Muscle layer of colon (tissue), 2 donors: ENCODE data around the gene ITIH3.

Experiments used
- H3K27ac ChIP-seq: one replicate; pipeline ENCODE4 v1.7.0; 2013; ENCODE audit warnings: low read depth, mild to moderate bottlenecking, low read length, moderate library complexity
- H3K27me3 ChIP-seq, 2 donors: one replicate each; pipeline ENCODE4 v1.7.0; 2013; ENCODE audit warnings: low read length in 2 of 2, mild to moderate bottlenecking in 2 of 2; ENCODE audit not compliant: insufficient read depth in 2 of 2, control insufficient read depth in 1 of 2
- H3K36me3 ChIP-seq: one replicate; pipeline ENCODE4 v1.7.0; 2013; ENCODE audit warnings: mild to moderate bottlenecking, low read length; ENCODE audit not compliant: insufficient read depth
- H3K4me1 ChIP-seq: one replicate; pipeline ENCODE4 v1.7.0; 2013; ENCODE audit warnings: mild to moderate bottlenecking, low read length; ENCODE audit not compliant: insufficient read depth
- H3K4me3 ChIP-seq, 2 donors: one replicate each; pipeline ENCODE4 v1.7.0; 2013; ENCODE audit warnings: low read length in 2 of 2, low read depth in 1 of 2, mild to moderate bottlenecking in 1 of 2, moderate library complexity in 1 of 2
- H3K9ac ChIP-seq: one replicate; pipeline ENCODE4 v1.7.0; 2013; ENCODE audit warnings: low read length
- H3K9me3 ChIP-seq: one replicate; pipeline ENCODE4 v1.7.0; 2013; ENCODE audit warnings: mild to moderate bottlenecking, low read length
- donor health status: abdominal sarcoma.
- donor health status: Adenocarcinoma of cecum.

ITIH3 gene

DNA sequence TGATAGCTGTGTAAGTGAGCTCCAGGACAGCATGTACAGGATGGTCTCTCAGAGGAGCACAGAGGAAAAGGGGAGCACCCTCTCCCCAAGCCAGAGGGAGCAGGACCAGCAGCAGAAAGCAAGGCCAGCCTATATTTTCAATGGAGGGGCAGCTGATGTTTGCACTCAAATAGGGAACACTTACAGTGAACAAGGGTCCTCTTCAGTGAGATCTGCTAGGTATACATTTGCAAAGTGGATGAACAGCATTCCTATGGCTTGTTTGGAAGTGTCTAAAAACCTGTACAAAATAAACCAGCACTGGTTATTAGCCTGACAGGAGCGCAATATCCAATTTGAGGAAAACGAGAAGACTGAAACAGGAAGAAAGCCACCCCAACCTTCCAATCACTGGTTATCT is 57.8 kb downstream of the ITIH3 start:
- no peaks in the 10 kb centered on the region for H3K27me3 ChIP-seq
- no peak overlapping the region for H3K27ac ChIP-seq
- H3K4me3 ChIP-seq = no peak overlapping the region
- H3K9me3 ChIP-seq = no peaks in the 10 kb centered on the region
- peaks cover 7% of the 10 kb centered on the region for H3K4me1 ChIP-seq
- no peak overlapping the region for H3K9ac ChIP-seq
- peaks cover 30% of the 10 kb centered on the region for H3K36me3 ChIP-seq

DNA sequence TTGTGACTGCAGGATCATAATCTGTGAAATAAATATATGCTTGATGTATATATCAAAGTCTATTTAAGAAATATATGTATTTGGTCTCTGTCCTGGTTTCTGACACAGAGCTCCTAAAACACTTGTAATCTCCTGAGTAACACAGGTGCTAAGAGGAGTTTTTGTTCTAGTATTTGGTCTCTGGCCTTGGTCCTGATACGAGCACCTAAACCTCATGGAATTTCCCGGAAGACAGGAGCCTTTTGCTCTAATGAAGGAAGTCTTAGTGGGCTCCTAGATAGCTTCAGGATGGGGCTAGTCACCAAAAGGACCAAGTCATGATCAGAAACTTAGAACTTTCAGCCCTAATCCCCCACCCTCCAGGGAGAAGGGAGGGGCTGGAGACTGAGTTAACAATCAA is 59.4 kb downstream of the ITIH3 start:
- no peak overlapping the region for H3K9ac ChIP-seq
- no peaks in the 10 kb centered on the region for H3K9me3 ChIP-seq
- peaks cover 11% of the 10 kb centered on the region for H3K4me1 ChIP-seq
- no peak overlapping the region for H3K27ac ChIP-seq
- no peak overlapping the region for H3K4me3 ChIP-seq
- peaks cover 30% of the 10 kb centered on the region for H3K36me3 ChIP-seq
- H3K27me3 ChIP-seq = no peaks in the 10 kb centered on the region

DNA sequence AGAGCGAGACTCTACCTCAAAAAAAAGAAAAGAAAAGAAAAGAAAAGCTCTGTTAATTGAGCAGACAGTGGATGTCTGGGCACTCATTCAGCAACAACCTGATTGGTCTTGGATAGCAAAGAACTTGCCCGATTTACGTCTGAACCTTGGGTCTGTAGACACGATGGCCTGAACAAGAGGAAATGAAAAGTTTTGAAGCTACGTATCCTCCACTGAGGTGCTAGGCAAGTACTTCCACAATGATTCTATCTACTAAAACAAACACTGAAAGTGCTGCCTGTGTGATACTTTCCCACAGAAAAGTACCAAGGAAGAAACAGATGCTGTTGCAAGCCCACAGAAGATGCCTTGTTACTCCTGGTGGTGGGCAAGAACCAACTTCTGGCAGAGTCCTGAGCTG is 62.1 kb downstream of the ITIH3 start:
- Histone ChIP-seq H3K36me3 (peaks cover 16% of the 10 kb centered on the region), H3K9me3 (no peaks in the 10 kb centered on the region), H3K4me3 (no peak overlapping the region), H3K27me3 (no peaks in the 10 kb centered on the region), H3K9ac (no peak overlapping the region), H3K4me1 (peaks cover 11% of the 10 kb centered on the region), H3K27ac (no peak overlapping the region)

DNA sequence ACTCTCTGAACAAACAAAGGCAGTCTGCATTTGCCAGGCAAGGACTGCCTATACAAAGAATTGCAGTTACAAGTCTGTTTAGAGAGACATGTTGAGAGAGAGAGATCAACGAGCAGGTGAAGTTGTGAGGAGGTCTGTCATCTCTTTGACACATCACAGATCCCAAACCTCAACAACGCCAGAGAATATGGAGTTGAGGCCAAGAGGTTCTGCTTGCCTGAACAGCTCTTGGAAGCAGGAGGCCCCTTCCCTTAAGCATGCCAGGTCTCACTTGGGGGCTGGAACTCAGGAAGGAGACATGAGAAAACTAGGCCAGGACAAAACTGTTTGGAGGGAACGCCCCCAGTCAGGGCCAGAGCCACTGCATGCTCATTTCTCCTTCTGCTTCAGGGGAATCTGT is 62.5 kb downstream of the ITIH3 start:
- no peaks in the 10 kb centered on the region for H3K9me3 ChIP-seq

DNA sequence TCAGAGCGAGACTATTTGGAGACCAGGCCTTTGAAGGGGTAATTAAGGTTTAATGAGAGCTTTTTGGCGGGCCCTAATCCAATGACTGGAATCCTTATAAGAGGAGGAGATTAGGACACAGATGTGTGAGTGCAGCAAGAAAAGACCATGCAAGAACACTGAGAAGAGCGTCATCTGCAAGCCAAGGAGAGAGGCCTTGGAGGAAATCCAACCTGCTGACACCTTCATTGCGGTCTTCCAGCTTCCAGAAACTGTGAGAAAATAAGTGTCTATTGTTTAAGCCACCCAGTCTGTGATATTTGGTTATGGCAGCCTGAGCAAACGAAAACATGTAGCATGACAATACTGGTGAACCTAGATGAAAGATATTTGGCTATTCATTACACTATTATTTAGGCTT is 63.3 kb downstream of the ITIH3 start:
- Histone ChIP-seq H3K4me1 (peaks cover 11% of the 10 kb centered on the region), H3K36me3 (peaks cover 4% of the 10 kb centered on the region), H3K4me3 (no peak overlapping the region), H3K27ac (no peak overlapping the region), H3K27me3 (no peaks in the 10 kb centered on the region), H3K9me3 (no peaks in the 10 kb centered on the region), H3K9ac (no peak overlapping the region)

More for the DNA sequence above, 62.5 kb downstream of the ITIH3 start:
- H3K27ac ChIP-seq = no peak overlapping the region
- peaks cover 11% of the 10 kb centered on the region for H3K36me3 ChIP-seq
- no peaks in the 10 kb centered on the region for H3K27me3 ChIP-seq
- no peak overlapping the region for H3K4me3 ChIP-seq
- peaks cover 11% of the 10 kb centered on the region for H3K4me1 ChIP-seq
- H3K9ac ChIP-seq = no peak overlapping the region
